GM23338 (cell line): ENCODE data around the gene NUBPL. TPM values are rescaled to one million over a fixed set of nuclear protein-coding genes. Genes with fewer than 3 reads are reported as not detected.

Source experiments
- ATAC-seq: fragments of 200-7000 bp; cut with Tn5 transposase; 3 replicates; pipeline ENCODE4 v1.9.1; 2020
- DNase-seq: peaks from one replicate; pipeline ENCODE4 v3.0.0-alpha.2; 2015; ENCODE audit warnings: low spot score
- H2AFZ ChIP-seq: fragments of 200-600 bp; sonication (generic); 2 replicates; pipeline ENCODE4 v1.8.0; 2016; ENCODE audit warnings: antibody characterized with exemption, mild to moderate bottlenecking, moderate library complexity
- H3F3A ChIP-seq: fragments of 200-600 bp; sonication (generic); replicated peaks from 2 replicates; pipeline ENCODE4 v1.8.0; 2017; ENCODE audit warnings: antibody characterized with exemption, mixed run types, low read depth
- H3K27ac ChIP-seq: fragments of 200-600 bp; sonication (generic); 2 replicates; pipeline ENCODE4 v1.6.1; 2016; ENCODE audit warnings: low read depth
- H3K27me3 ChIP-seq: fragments of 200-600 bp; sonication (generic); 2 replicates; pipeline ENCODE4 v1.8.0; 2016; ENCODE audit warnings: mild to moderate bottlenecking, mixed run types, moderate library complexity; ENCODE audit not compliant: insufficient read depth
- H3K36me3 ChIP-seq: fragments of 200-600 bp; sonication (generic); 2 replicates; pipeline ENCODE4 v1.8.0; 2016; ENCODE audit warnings: mild to moderate bottlenecking; ENCODE audit not compliant: insufficient read depth
- H3K4me1 ChIP-seq: fragments of 200-600 bp; sonication (generic); 2 replicates; pipeline ENCODE4 v1.8.0; 2016; ENCODE audit warnings: mild to moderate bottlenecking, moderate library complexity; ENCODE audit not compliant: insufficient read depth
- H3K4me2 ChIP-seq: fragments of 200-600 bp; sonication (generic); 2 replicates; pipeline ENCODE4 v1.7.1; 2017; ENCODE audit warnings: mixed run types
- H3K4me3 ChIP-seq: fragments of 200-600 bp; sonication (generic); 2 replicates; pipeline ENCODE4 v1.6.1; 2016; ENCODE audit warnings: mixed run types
- H3K79me2 ChIP-seq: fragments of 200-600 bp; sonication (generic); replicated peaks from 2 replicates; pipeline ENCODE4 v1.8.0; 2017; ENCODE audit warnings: mild to moderate bottlenecking; ENCODE audit not compliant: insufficient read depth
- H3K9me2 ChIP-seq: fragments of 200-600 bp; sonication (generic); 2 replicates; pipeline ENCODE4 v1.8.0; 2017; ENCODE audit not compliant: insufficient read depth
- H4K20me1 ChIP-seq: fragments of 200-600 bp; sonication (generic); replicated peaks from 2 replicates; pipeline ENCODE4 v1.8.0; 2017; ENCODE audit warnings: mild to moderate bottlenecking; ENCODE audit not compliant: insufficient read depth
- H3K27ac Mint-ChIP-seq: 2 replicates; pipeline ENCODE4 v1.8.0; 2020; ENCODE audit warnings: inconsistent platforms, mild to moderate bottlenecking, moderate library complexity, mixed read lengths
- H3K27me3 Mint-ChIP-seq: 3 replicates; pipeline ENCODE4 v1.8.0; 2022; ENCODE audit warnings: low read depth, mild to moderate bottlenecking, moderate library complexity, mixed read lengths, inconsistent platforms; ENCODE audit not compliant: insufficient read depth, poor library complexity
- H3K36me3 Mint-ChIP-seq: 3 replicates; pipeline ENCODE4 v1.8.0; 2021; ENCODE audit warnings: low read depth, mild to moderate bottlenecking, inconsistent platforms, moderate library complexity, mixed read lengths
- H3K4me1 Mint-ChIP-seq: 3 replicates; pipeline ENCODE4 v1.8.0; 2020; ENCODE audit warnings: mild to moderate bottlenecking, inconsistent platforms, mixed read lengths
- H3K4me3 Mint-ChIP-seq: 3 replicates; pipeline ENCODE4 v1.8.0; 2021; ENCODE audit warnings: moderate library complexity, mild to moderate bottlenecking, inconsistent platforms, mixed read lengths
- H3K9me3 Mint-ChIP-seq: 3 replicates; pipeline ENCODE4 v1.8.0; 2020; ENCODE audit warnings: moderate library complexity, mild to moderate bottlenecking, inconsistent platforms, mixed read lengths
- CREB1 ChIP-seq: fragments of 250-450 bp; sonication (Bioruptor Pico); IDR thresholded peaks from 2 replicates; pipeline ENCODE4 v1.5.0; 2020; ENCODE audit warnings: low read depth, mild to moderate bottlenecking, moderate library complexity
- EZH2 ChIP-seq: fragments of 200-600 bp; sonication (generic); IDR thresholded peaks from one replicate; pipeline ENCODE4 v1.8.0; 2017; ENCODE audit warnings: antibody characterized with exemption, mild to moderate bottlenecking, low read depth; ENCODE audit not compliant: unreplicated experiment
- EZH2phosphoT487 ChIP-seq: fragments of 200-600 bp; sonication (generic); IDR thresholded peaks from one replicate; pipeline ENCODE4 v1.8.1; 2018; ENCODE audit warnings: antibody characterized with exemption; ENCODE audit not compliant: unreplicated experiment
- JUNB ChIP-seq: IDR thresholded peaks from one replicate; pipeline ENCODE4 v1.6.1; 2016; ENCODE audit warnings: antibody characterized with exemption; ENCODE audit not compliant: unreplicated experiment
- NANOG ChIP-seq: IDR thresholded peaks from 2 replicates; pipeline ENCODE4 v1.6.1; 2016; ENCODE audit warnings: antibody characterized with exemption, borderline replicate concordance
- POLR2AphosphoS5 ChIP-seq: IDR thresholded peaks from 2 replicates; pipeline ENCODE4 v1.6.1; 2016; ENCODE audit warnings: antibody characterized with exemption, low read depth
- STAT1 ChIP-seq: IDR thresholded peaks from one replicate; pipeline ENCODE4 v1.6.1; 2016; ENCODE audit warnings: antibody characterized with exemption; ENCODE audit not compliant: unreplicated experiment
- ZNF331 ChIP-seq: fragments of 250-450 bp; sonication (Bioruptor Pico); IDR thresholded peaks from 2 replicates; pipeline ENCODE4 v1.5.0; 2020; ENCODE audit warnings: low read depth, mild to moderate bottlenecking, moderate library complexity
- ZNF462 ChIP-seq: fragments of 250-450 bp; sonication (Bioruptor Pico); IDR thresholded peaks from 2 replicates; pipeline ENCODE4 v1.5.0; 2020; ENCODE audit warnings: mild to moderate bottlenecking, moderate library complexity
- polyA plus RNA-seq: library from polyadenylated mRNA; unstranded; fragments of >200 nt; fragmentation: Nextera tagmentation; extraction: Ambion mirVana; gene quantifications from 2 replicates; pipeline ENCODE4 v1.2.1, GENCODE V29; 2016
- total RNA-seq: library from RNA; depleted of rRNA; stranded (reverse); fragments of >200 nt; shearing (Covaris generic); gene quantifications from 2 replicates; pipeline ENCODE4 v1.2.3, GENCODE V29; 2014
- TF ChIP-seq, protein P1 (sequence below): IDR thresholded peaks from one replicate; pipeline ENCODE4 v1.6.1; 2018; ENCODE audit warnings: antibody characterized with exemption; ENCODE audit not compliant: unreplicated experiment
- TF ChIP-seq, protein P2 (sequence below): IDR thresholded peaks from 2 replicates; pipeline ENCODE4 v1.6.1; 2016; ENCODE audit warnings: antibody characterized with exemption

NUBPL gene
- total and polyA plus RNA-seq, 2 experiments from 2014 or later = 6.1 to 20.7 TPM

DNA sequence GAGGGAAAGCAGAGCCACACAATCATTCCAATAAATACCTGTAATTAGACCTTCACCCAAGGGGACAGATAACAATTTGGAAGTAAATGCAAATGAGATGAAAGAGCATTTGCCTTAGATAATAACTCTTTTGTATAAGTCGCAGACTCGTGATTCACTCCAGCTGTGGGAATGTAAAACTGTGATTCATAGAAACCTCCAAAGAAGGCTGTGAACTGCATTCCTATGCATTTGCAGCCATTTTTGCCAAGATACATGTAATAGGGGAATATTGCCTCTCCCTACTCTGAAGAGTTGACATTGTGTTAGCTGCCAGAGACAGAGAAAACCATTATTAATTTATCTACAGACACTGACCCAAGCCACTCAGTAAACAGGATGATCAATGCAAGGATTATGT is 334.0 kb downstream of the NUBPL start (continued):
- no peak for TF ChIP-seq ZNF462 (CRISPR knock-in tag)
- TF ChIP-seq, protein P1, sequence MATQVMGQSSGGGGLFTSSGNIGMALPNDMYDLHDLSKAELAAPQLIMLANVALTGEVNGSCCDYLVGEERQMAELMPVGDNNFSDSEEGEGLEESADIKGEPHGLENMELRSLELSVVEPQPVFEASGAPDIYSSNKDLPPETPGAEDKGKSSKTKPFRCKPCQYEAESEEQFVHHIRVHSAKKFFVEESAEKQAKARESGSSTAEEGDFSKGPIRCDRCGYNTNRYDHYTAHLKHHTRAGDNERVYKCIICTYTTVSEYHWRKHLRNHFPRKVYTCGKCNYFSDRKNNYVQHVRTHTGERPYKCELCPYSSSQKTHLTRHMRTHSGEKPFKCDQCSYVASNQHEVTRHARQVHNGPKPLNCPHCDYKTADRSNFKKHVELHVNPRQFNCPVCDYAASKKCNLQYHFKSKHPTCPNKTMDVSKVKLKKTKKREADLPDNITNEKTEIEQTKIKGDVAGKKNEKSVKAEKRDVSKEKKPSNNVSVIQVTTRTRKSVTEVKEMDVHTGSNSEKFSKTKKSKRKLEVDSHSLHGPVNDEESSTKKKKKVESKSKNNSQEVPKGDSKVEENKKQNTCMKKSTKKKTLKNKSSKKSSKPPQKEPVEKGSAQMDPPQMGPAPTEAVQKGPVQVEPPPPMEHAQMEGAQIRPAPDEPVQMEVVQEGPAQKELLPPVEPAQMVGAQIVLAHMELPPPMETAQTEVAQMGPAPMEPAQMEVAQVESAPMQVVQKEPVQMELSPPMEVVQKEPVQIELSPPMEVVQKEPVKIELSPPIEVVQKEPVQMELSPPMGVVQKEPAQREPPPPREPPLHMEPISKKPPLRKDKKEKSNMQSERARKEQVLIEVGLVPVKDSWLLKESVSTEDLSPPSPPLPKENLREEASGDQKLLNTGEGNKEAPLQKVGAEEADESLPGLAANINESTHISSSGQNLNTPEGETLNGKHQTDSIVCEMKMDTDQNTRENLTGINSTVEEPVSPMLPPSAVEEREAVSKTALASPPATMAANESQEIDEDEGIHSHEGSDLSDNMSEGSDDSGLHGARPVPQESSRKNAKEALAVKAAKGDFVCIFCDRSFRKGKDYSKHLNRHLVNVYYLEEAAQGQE = no peak

GRCh38 chr14:31895646-31896045 is 334.4 kb downstream of the NUBPL start:
- Histone ChIP-seq H4K20me1 (no peaks in the 10 kb centered on the region), H3F3A (no peaks in the 10 kb centered on the region), H3K36me3 (no peaks in the 10 kb centered on the region), H3K27me3 (no peaks in the 10 kb centered on the region), H3K79me2 (no peaks in the 10 kb centered on the region), H2AFZ (no peak overlapping the region), H3K9me2 (0 out of 2 replicates have a peak, but pooled peaks cover 4% of the 10 kb centered on the region), H3K4me3 (no peak overlapping the region), H3K4me2 (no peak overlapping the region), H3K4me1 (peaks cover 3% of the 10 kb centered on the region; the same call in 1 of the 2 replicates), H3K27ac (no peak overlapping the region)
- H3K4me3 Mint-ChIP-seq = no peak overlapping the region
- H3K27ac Mint-ChIP-seq = no peak overlapping the region
- no peaks in the 10 kb centered on the region for H3K27me3 Mint-ChIP-seq
- no peaks in the 10 kb centered on the region for H3K9me3 Mint-ChIP-seq
- no peak for ATAC-seq
- peaks cover 28% of the 10 kb centered on the region for H3K4me1 Mint-ChIP-seq
- DNase-seq = no peak
- H3K36me3 Mint-ChIP-seq = no peaks in the 10 kb centered on the region
- TF ChIP-seq POLR2AphosphoS5 = no peak
- TF ChIP-seq STAT1 = no peak
- no peak for TF ChIP-seq ZNF331 (CRISPR knock-in tag)
- TF ChIP-seq CREB1 (CRISPR knock-in tag) = no peak
- TF ChIP-seq EZH2 = no peak
- TF ChIP-seq EZH2phosphoT487 = no peak
- TF ChIP-seq JUNB = no peak
- no peak for TF ChIP-seq NANOG
- TF ChIP-seq, protein P2, sequence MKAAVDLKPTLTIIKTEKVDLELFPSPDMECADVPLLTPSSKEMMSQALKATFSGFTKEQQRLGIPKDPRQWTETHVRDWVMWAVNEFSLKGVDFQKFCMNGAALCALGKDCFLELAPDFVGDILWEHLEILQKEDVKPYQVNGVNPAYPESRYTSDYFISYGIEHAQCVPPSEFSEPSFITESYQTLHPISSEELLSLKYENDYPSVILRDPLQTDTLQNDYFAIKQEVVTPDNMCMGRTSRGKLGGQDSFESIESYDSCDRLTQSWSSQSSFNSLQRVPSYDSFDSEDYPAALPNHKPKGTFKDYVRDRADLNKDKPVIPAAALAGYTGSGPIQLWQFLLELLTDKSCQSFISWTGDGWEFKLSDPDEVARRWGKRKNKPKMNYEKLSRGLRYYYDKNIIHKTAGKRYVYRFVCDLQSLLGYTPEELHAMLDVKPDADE = no peak
- TF ChIP-seq, protein P1 = no peak
